Activated B cell treated with CpG ODN at 0.5 μM for 24 hours (primary cell): ENCODE measurements around the gene PAX5. TPM values are rescaled to one million over a fixed set of nuclear protein-coding genes. Genes with fewer than 3 reads are reported as not detected.

Source experiments
- ATAC-seq: fragments of 200-7000 bp; cut with Tn5 transposase; one replicate; pipeline ENCODE4 v1.10.0; 2021; ENCODE audit warnings: low read depth, mild to moderate bottlenecking, moderate library complexity
- CTCF ChIA-PET: fragments of 350-600 bp; sonication (Branson Sonifier 250); formaldehyde crosslinking; loops from one replicate; lab custom pipeline; 2021; ENCODE audit warnings: antibody characterized with exemption; lab: Charles Lee
- POLR2A ChIA-PET: fragments of 350-600 bp; sonication (Branson Sonifier 250); formaldehyde crosslinking; loops from one replicate; lab custom pipeline; 2021; ENCODE audit warnings: antibody characterized with exemption; lab: Charles Lee
- DNase-seq: peaks from one replicate; pipeline ENCODE4 v3.0.0; 2022
- H3K27ac Mint-ChIP-seq: one replicate; pipeline ENCODE4 v1.8.0; 2020; ENCODE audit warnings: mixed read lengths
- H3K27me3 Mint-ChIP-seq: one replicate; pipeline ENCODE4 v1.8.0; 2021; ENCODE audit warnings: mixed read lengths
- H3K36me3 Mint-ChIP-seq: one replicate; pipeline ENCODE4 v1.8.0; 2021; ENCODE audit warnings: low read depth, mixed read lengths
- H3K4me1 Mint-ChIP-seq: one replicate; pipeline ENCODE4 v1.8.0; 2021; ENCODE audit warnings: mixed read lengths
- H3K4me3 Mint-ChIP-seq: one replicate; pipeline ENCODE4 v1.8.0; 2020; ENCODE audit warnings: mild to moderate bottlenecking, mixed read lengths
- H3K9me3 Mint-ChIP-seq: one replicate; pipeline ENCODE4 v1.8.0; 2020; ENCODE audit warnings: mixed read lengths
- CTCF ChIP-seq: fragments of 200-600 bp; IDR thresholded peaks from one replicate; pipeline ENCODE4 v1.8.0; 2022; ENCODE audit warnings: antibody characterized with exemption, mild to moderate bottlenecking
- intact Hi-C: fragments of 100-400 bp; cut with micrococcal nuclease; formaldehyde crosslinking; loops from one replicate; pipeline ENCODE4 v1.15.1; 2024
- total RNA-seq: library from RNA; stranded (reverse); gene quantifications from 2 replicates; pipeline ENCODE4 v1.2.3, GENCODE V29; 2022

Gene PAX5
- total RNA-seq, 1 donor from 2014 or later: 619 TPM

- H3K27ac Mint-ChIP-seq: no peak overlapping the region
- peaks cover 46% of the 10 kb centered on the region for H3K4me1 Mint-ChIP-seq
- DNase-seq (no peak), ATAC-seq (no peak)
- no peaks in the 10 kb centered on the region for H3K27me3 Mint-ChIP-seq
- ChIA-PET CTCF (no interaction called here), POLR2A (no interaction called here)
- peaks cover 85% of the 10 kb centered on the region for H3K36me3 Mint-ChIP-seq
- H3K9me3 Mint-ChIP-seq: no peaks in the 10 kb centered on the region
- TF ChIP-seq CTCF: no peak
- no peak overlapping the region for H3K4me3 Mint-ChIP-seq
- intact Hi-C loops: no loop called here
These were observed 167.2 kb downstream of the PAX5 start for GRCh38 chr9:36866840-36867239.

- no peak for ATAC-seq
- no peak for TF ChIP-seq CTCF
- Mint-ChIP-seq H3K4me1 (peaks cover 51% of the 10 kb centered on the region), H3K27me3 (no peaks in the 10 kb centered on the region), H3K36me3 (peaks cover 87% of the 10 kb centered on the region), H3K4me3 (no peak overlapping the region), H3K9me3 (no peaks in the 10 kb centered on the region), H3K27ac (peak overlapping the region; percentile 61)
- intact Hi-C loops: no loop called here
- DNase-seq: no peak
- ChIA-PET CTCF (interaction anchor here (0.6 to 2.0 kb wide), 2 partner anchors 71 to 463 kb away, joined by 3 to 4 read pairs; no protein-coding TSS in a partner anchor), POLR2A (interaction anchor here (1.1 to 2.1 kb wide), 2 partner anchors 11 to 17 kb away, joined by 3 to 4 read pairs; no protein-coding TSS in a partner anchor)
These were observed 168.1 kb downstream of the PAX5 start for GRCh38 chr9:36865731-36866635.

- Mint-ChIP-seq H3K27ac (peak overlapping the region; percentile 79), H3K4me3 (peak overlapping the region; percentile 35), H3K4me1 (peaks cover 59% of the 10 kb centered on the region), H3K36me3 (peaks cover 92% of the 10 kb centered on the region), H3K27me3 (no peaks in the 10 kb centered on the region), H3K9me3 (no peaks in the 10 kb centered on the region)
- ChIA-PET POLR2A (interaction anchor here (1.1 to 2.1 kb wide), 2 partner anchors 12 to 15 kb away, joined by 3 to 4 read pairs; no protein-coding TSS in a partner anchor), CTCF (interaction anchor here (0.6 to 2.0 kb wide), 3 partner anchors 8 to 465 kb away, joined by 3 to 4 read pairs (median 3); no protein-coding TSS in a partner anchor)
- intact Hi-C loops: no loop called here
- ATAC-seq (peak; percentile 53), DNase-seq (no peak)
- TF ChIP-seq CTCF: no peak
These were observed 169.3 kb downstream of the PAX5 start for GRCh38 chr9:36864491-36865410.

- TF ChIP-seq CTCF: no peak
- no peak for ATAC-seq
- Mint-ChIP-seq H3K9me3 (no peaks in the 10 kb centered on the region), H3K4me3 (no peak overlapping the region), H3K27ac (peak overlapping the region; percentile 59), H3K27me3 (no peaks in the 10 kb centered on the region), H3K4me1 (peaks cover 67% of the 10 kb centered on the region), H3K36me3 (peaks cover 90% of the 10 kb centered on the region)
- intact Hi-C loops: no loop called here
- ChIA-PET POLR2A (no interaction called here), CTCF (interaction anchor here (0.6 to 1.2 kb wide), 2 partner anchors 12 to 139 kb away, joined by 3 read pairs; no protein-coding TSS in a partner anchor)
- DNase-seq: no peak
These were observed 171.6 kb downstream of the PAX5 start for GRCh38 chr9:36862206-36863145.
